ENCODE measurements around the gene CCDC192. TPM values are rescaled to one million over a fixed set of nuclear protein-coding genes. Genes with fewer than 3 reads are reported as not detected.

The CCDC192 gene
- total and polyA plus RNA-seq, 2 donors = 0.09 to 0.11 TPM

- Histone ChIP-seq H3K27me3 (ENCODE audit: control insufficient read depth in 2 of 2, insufficient read depth in 1 of 2, low read length in 1 of 2) (no peaks in the 10 kb centered on the region), H3K4me3 (ENCODE audit: low read length in 2 of 2) (no peak overlapping the region), H3K36me3 (ENCODE audit: control insufficient read depth in 2 of 2, insufficient read depth in 2 of 2, low read length in 1 of 2) (no peaks in the 10 kb centered on the region), H3K27ac (ENCODE audit: low read depth in 1 of 2, low read length in 1 of 2) (no peak overlapping the region), H3K4me1 (ENCODE audit: control insufficient read depth in 2 of 2, insufficient read depth in 2 of 2, low read length in 2 of 2) (no peaks in the 10 kb centered on the region), H3K9me3 (ENCODE audit: control insufficient read depth in 2 of 2, insufficient read depth in 1 of 2, low read length in 1 of 2) (no peaks in the 10 kb centered on the region)
- DNase-seq (ENCODE audit: low read depth in 6 of 9, low spot score in 9 of 9) = no peak
- 95% methylated on average over 1 of the region's 1 CpG for WGBS
Observed at GRCh38 chr5:127809533-127809932, 106.3 kb downstream of the CCDC192 start.

- Histone ChIP-seq H3K9me3 (ENCODE audit: control insufficient read depth in 2 of 2, insufficient read depth in 1 of 2, low read length in 1 of 2) (no peaks in the 10 kb centered on the region), H3K36me3 (ENCODE audit: control insufficient read depth in 2 of 2, insufficient read depth in 2 of 2, low read length in 1 of 2) (no peaks in the 10 kb centered on the region), H3K4me3 (ENCODE audit: low read length in 2 of 2) (no peak overlapping the region), H3K4me1 (ENCODE audit: control insufficient read depth in 2 of 2, insufficient read depth in 2 of 2, low read length in 2 of 2) (no peaks in the 10 kb centered on the region), H3K27ac (ENCODE audit: low read depth in 1 of 2, low read length in 1 of 2) (no peak overlapping the region), H3K27me3 (ENCODE audit: control insufficient read depth in 2 of 2, insufficient read depth in 1 of 2, low read length in 1 of 2) (no peaks in the 10 kb centered on the region)
- no peak for DNase-seq (ENCODE audit: low read depth in 6 of 9, low spot score in 9 of 9)
- 97% methylated on average over 1 of the region's 1 CpG for WGBS
Observed at GRCh38 chr5:127810017-127810416, 106.8 kb downstream of the CCDC192 start.

DNA sequence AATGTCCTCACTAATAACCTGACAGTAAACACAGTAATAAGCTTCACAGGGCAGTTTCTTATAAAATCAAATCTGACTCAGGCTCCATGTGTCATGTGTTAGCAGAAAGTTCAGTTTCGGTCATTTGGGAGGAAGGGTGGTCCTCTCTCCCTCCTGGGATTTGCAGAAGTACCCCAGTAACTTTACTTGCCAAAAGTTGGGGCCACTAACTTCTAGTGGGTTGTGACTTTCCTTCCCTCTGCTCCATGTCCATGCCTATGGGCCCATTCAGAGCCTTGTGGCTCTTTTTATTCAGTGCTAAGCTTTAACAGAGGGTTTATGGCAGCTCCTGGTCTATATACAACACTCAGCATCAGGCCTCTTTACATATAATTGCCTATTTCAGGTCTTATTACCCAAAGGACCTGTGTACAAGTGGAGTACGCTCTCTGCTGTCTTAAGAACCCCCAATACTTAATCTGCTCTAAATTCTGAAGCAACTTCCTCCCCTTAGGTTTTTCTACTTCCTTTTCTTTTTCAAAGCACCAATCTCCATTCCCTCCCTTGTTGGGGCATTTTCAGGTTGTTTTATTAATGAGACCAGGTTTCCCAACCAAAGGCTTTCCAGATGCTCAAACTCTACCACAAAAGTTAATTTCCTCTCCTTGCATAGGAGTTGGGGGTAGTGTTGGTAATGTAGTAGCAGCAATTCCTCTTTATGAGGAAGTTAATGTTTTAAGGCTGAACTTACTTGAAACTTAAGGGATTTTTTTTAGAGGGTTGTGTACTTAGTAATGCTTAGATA, 107.7 kb downstream of the CCDC192 start:
- no peaks in the 10 kb centered on the region for H3K36me3 ChIP-seq (ENCODE audit: control insufficient read depth in 2 of 2, insufficient read depth in 2 of 2, low read length in 1 of 2)
- no peaks in the 10 kb centered on the region for H3K9me3 ChIP-seq (ENCODE audit: control insufficient read depth in 2 of 2, insufficient read depth in 1 of 2, low read length in 1 of 2)
- H3K27ac ChIP-seq (ENCODE audit: low read depth in 1 of 2, low read length in 1 of 2) = no peak overlapping the region
- 94% methylated on average over 2 of the region's 2 CpGs for WGBS
- no peak overlapping the region for H3K4me3 ChIP-seq (ENCODE audit: low read length in 2 of 2)
- no peaks in the 10 kb centered on the region for H3K27me3 ChIP-seq (ENCODE audit: control insufficient read depth in 2 of 2, insufficient read depth in 1 of 2, low read length in 1 of 2)
- H3K4me1 ChIP-seq (ENCODE audit: control insufficient read depth in 2 of 2, insufficient read depth in 2 of 2, low read length in 2 of 2) = no peaks in the 10 kb centered on the region
- DNase-seq (ENCODE audit: low read depth in 6 of 9, low spot score in 9 of 9) = no peak

- no peak for DNase-seq (ENCODE audit: low read depth in 6 of 9, low spot score in 9 of 9)
- WGBS = 92% methylated on average over 4 of the region's 4 CpGs
- Histone ChIP-seq H3K4me1 (ENCODE audit: control insufficient read depth in 2 of 2, insufficient read depth in 2 of 2, low read length in 2 of 2) (no peaks in the 10 kb centered on the region), H3K4me3 (ENCODE audit: low read length in 2 of 2) (no peak overlapping the region), H3K27ac (ENCODE audit: low read depth in 1 of 2, low read length in 1 of 2) (no peak overlapping the region), H3K36me3 (ENCODE audit: control insufficient read depth in 2 of 2, insufficient read depth in 2 of 2, low read length in 1 of 2) (no peaks in the 10 kb centered on the region), H3K27me3 (ENCODE audit: control insufficient read depth in 2 of 2, insufficient read depth in 1 of 2, low read length in 1 of 2) (no peaks in the 10 kb centered on the region), H3K9me3 (ENCODE audit: control insufficient read depth in 2 of 2, insufficient read depth in 1 of 2, low read length in 1 of 2) (no peaks in the 10 kb centered on the region)
Observed at GRCh38 chr5:127812570-127812969, 109.4 kb downstream of the CCDC192 start.

DNA sequence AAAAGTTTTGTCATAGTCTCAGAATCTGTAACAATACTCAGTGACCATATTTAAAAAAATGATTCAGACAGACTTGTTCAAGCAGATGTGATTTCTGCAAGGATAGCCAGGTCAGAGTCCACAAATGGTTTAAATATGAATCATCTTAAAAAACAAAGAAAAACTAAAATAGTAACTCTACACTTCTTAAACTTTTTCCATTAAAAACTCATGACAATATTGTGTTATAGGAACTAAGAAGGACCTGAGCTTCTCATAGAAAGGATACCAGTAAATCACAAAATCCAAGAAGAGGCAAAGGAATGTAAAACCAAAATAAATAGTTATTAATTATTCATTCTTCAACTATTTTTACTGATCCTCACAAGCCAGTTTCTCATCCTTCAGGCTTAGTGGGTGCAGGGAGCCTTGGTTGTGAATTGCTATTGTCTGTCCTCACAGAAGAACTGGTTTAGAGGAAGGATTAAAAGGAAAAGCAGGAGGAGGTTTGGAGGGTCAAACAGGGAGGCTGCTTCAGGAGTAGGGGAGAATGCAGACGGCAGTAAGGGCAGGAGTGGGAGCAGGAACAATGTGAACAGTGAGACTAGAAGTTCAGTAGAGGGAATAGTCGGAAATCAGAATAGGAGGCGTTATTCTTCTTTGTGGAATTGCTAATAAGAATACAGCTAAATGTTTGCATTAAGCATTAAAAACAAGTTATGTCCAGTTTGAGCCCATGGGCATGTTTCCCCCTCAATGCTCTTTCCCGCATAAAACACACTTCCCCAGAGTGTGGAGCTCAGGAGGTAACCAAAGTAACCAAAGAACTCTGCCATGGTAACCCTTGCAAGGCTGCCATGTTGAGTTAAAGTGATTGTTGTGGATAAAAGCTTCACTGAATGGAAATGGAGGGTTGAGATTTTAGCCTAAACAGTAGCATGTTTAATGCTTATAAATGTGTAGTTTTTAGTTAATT, 110.7 kb downstream of the CCDC192 start:
- Histone ChIP-seq H3K4me3 (ENCODE audit: low read length in 2 of 2) (no peak overlapping the region), H3K27me3 (ENCODE audit: control insufficient read depth in 2 of 2, insufficient read depth in 1 of 2, low read length in 1 of 2) (no peaks in the 10 kb centered on the region), H3K36me3 (ENCODE audit: control insufficient read depth in 2 of 2, insufficient read depth in 2 of 2, low read length in 1 of 2) (no peaks in the 10 kb centered on the region), H3K9me3 (ENCODE audit: control insufficient read depth in 2 of 2, insufficient read depth in 1 of 2, low read length in 1 of 2) (no peaks in the 10 kb centered on the region), H3K4me1 (ENCODE audit: control insufficient read depth in 2 of 2, insufficient read depth in 2 of 2, low read length in 2 of 2) (no peaks in the 10 kb centered on the region), H3K27ac (ENCODE audit: low read depth in 1 of 2, low read length in 1 of 2) (no peak overlapping the region)
- DNase-seq (ENCODE audit: low read depth in 6 of 9, low spot score in 9 of 9) = no peak
- 97% methylated on average over 4 of the region's 4 CpGs for WGBS

- H3K27ac ChIP-seq (ENCODE audit: low read depth in 1 of 2, low read length in 1 of 2) = no peak overlapping the region
Observed at GRCh38 chr5:127814588-127814973, 111.4 kb downstream of the CCDC192 start.

DNA sequence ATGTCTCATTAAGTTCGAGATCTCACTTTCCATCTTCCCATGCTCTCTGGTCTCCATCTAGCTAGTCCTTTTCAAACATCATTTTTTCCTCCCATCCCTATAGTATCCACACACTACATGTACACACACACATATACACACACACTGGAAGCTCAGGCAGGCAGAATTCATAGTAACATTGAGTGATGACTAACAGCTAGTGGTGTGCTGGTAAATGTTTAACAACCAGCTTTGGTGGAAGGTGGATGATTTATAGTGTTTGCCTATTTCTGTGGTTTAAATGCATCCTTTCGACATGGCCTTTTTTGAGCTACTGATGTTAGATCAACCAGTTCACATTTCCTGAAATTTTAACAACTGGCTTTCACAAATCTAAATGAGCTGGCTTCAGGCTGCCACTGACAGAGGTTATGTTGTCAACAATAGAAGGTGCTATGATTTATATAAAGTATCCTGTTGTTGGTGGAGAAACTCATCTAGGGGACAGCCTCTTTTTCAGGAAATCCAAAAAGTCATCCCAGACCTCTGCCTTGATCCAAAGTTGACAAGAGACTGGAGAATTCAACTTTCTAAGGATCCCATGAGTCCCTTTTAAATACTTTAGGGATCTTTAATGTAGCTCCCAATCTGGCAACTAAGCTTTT, 117.8 kb downstream of the CCDC192 start:
- Histone ChIP-seq H3K4me3 (ENCODE audit: low read length in 2 of 2) (no peak overlapping the region), H3K27me3 (ENCODE audit: control insufficient read depth in 2 of 2, insufficient read depth in 1 of 2, low read length in 1 of 2) (no peaks in the 10 kb centered on the region), H3K4me1 (ENCODE audit: control insufficient read depth in 2 of 2, insufficient read depth in 2 of 2, low read length in 2 of 2) (no peaks in the 10 kb centered on the region), H3K9me3 (ENCODE audit: control insufficient read depth in 2 of 2, insufficient read depth in 1 of 2, low read length in 1 of 2) (no peaks in the 10 kb centered on the region), H3K27ac (ENCODE audit: low read depth in 1 of 2, low read length in 1 of 2) (no peak overlapping the region), H3K36me3 (ENCODE audit: control insufficient read depth in 2 of 2, insufficient read depth in 2 of 2, low read length in 1 of 2) (no peaks in the 10 kb centered on the region)
- no peak for DNase-seq (ENCODE audit: low read depth in 6 of 9, low spot score in 9 of 9)
- WGBS = 44% methylated on average over 2 of the region's 2 CpGs

More at GRCh38 chr5:127814588-127814973, 111.4 kb downstream of the CCDC192 start:
- no peaks in the 10 kb centered on the region for H3K9me3 ChIP-seq (ENCODE audit: control insufficient read depth in 2 of 2, insufficient read depth in 1 of 2, low read length in 1 of 2)
- no peak overlapping the region for H3K4me3 ChIP-seq (ENCODE audit: low read length in 2 of 2)
- DNase-seq (ENCODE audit: low read depth in 6 of 9, low spot score in 9 of 9) = no peak
- H3K36me3 ChIP-seq (ENCODE audit: control insufficient read depth in 2 of 2, insufficient read depth in 2 of 2, low read length in 1 of 2) = no peaks in the 10 kb centered on the region
- 93% methylated on average over 3 of the region's 3 CpGs for WGBS
- H3K27me3 ChIP-seq (ENCODE audit: control insufficient read depth in 2 of 2, insufficient read depth in 1 of 2, low read length in 1 of 2) = no peaks in the 10 kb centered on the region
- H3K4me1 ChIP-seq (ENCODE audit: control insufficient read depth in 2 of 2, insufficient read depth in 2 of 2, low read length in 2 of 2) = no peaks in the 10 kb centered on the region

- no peak for DNase-seq (ENCODE audit: low read depth in 6 of 9, low spot score in 9 of 9)
- no peaks in the 10 kb centered on the region for H3K4me1 ChIP-seq (ENCODE audit: control insufficient read depth in 2 of 2, insufficient read depth in 2 of 2, low read length in 2 of 2)
- WGBS = 92% methylated on average over 3 of the region's 3 CpGs
- H3K9me3 ChIP-seq (ENCODE audit: control insufficient read depth in 2 of 2, insufficient read depth in 1 of 2, low read length in 1 of 2) = no peaks in the 10 kb centered on the region
- H3K27me3 ChIP-seq (ENCODE audit: control insufficient read depth in 2 of 2, insufficient read depth in 1 of 2, low read length in 1 of 2) = no peaks in the 10 kb centered on the region
- no peaks in the 10 kb centered on the region for H3K36me3 ChIP-seq (ENCODE audit: control insufficient read depth in 2 of 2, insufficient read depth in 2 of 2, low read length in 1 of 2)
- no peak overlapping the region for H3K4me3 ChIP-seq (ENCODE audit: low read length in 2 of 2)
- no peak overlapping the region for H3K27ac ChIP-seq (ENCODE audit: low read depth in 1 of 2, low read length in 1 of 2)
Observed at GRCh38 chr5:127821896-127822295, 118.7 kb downstream of the CCDC192 start.

- Histone ChIP-seq H3K27ac (ENCODE audit: low read depth in 1 of 2, low read length in 1 of 2) (no peak overlapping the region), H3K4me1 (ENCODE audit: control insufficient read depth in 2 of 2, insufficient read depth in 2 of 2, low read length in 2 of 2) (no peaks in the 10 kb centered on the region), H3K27me3 (ENCODE audit: control insufficient read depth in 2 of 2, insufficient read depth in 1 of 2, low read length in 1 of 2) (no peaks in the 10 kb centered on the region), H3K36me3 (ENCODE audit: control insufficient read depth in 2 of 2, insufficient read depth in 2 of 2, low read length in 1 of 2) (no peaks in the 10 kb centered on the region), H3K4me3 (ENCODE audit: low read length in 2 of 2) (no peak overlapping the region), H3K9me3 (ENCODE audit: control insufficient read depth in 2 of 2, insufficient read depth in 1 of 2, low read length in 1 of 2) (no peaks in the 10 kb centered on the region)
- no peak for DNase-seq (ENCODE audit: low read depth in 6 of 9, low spot score in 9 of 9)
- 93% methylated on average over 2 of the region's 2 CpGs for WGBS
Observed at GRCh38 chr5:127824126-127824525, 120.9 kb downstream of the CCDC192 start.
